ENCODE data around the gene CKMT2. TPM values are rescaled to one million over a fixed set of nuclear protein-coding genes. Genes with fewer than 3 reads are reported as not detected.
A peak's percentile ranks its signal among the peaks of the same experiment; 100 is the strongest.

Gene CKMT2
- total and polyA plus RNA-seq, 4 experiments from 2014 or later = not detected

- CTCF ChIA-PET (ENCODE audit: partially characterized antibody) = interaction anchor here (0.9 kb wide), 1 partner anchor 45 kb away, joined by 3 read pairs; no protein-coding TSS in a partner anchor
- intact Hi-C loops (cut with micrococcal nuclease) = no loop called here
- H3K27me3 Mint-ChIP-seq = no peaks in the 10 kb centered on the region
These were observed 5.3 kb downstream of the CKMT2 start for GRCh38 chr5:81238460-81238859.

GRCh38 chr5:81239613-81240012 lies 6.5 kb downstream of the CKMT2 start:
- no peak overlapping the region for H3K4me3 ChIP-seq (ENCODE audit: low read length in 2 of 2)
- Mint-ChIP-seq H3K4me3 (no peak overlapping the region), H3K9me3 (no peaks in the 10 kb centered on the region), H3K4me1 (peaks cover 3 to 16% (median 9%) of the 10 kb centered on the region in 4 donors), H3K27ac (no peak overlapping the region), H3K36me3 (no peaks in the 10 kb centered on the region), H3K27me3 (no peaks in the 10 kb centered on the region)
- DNase-seq = no peak
- intact Hi-C loops (cut with micrococcal nuclease) = no loop called here
- CTCF ChIA-PET (ENCODE audit: partially characterized antibody) = no interaction called here
- H3K27ac ChIP-seq (ENCODE audit: low read depth, low read length) = no peak overlapping the region
- no peaks in the 10 kb centered on the region for H3K9me3 ChIP-seq (ENCODE audit: control insufficient read depth in 1 of 2, low read length in 2 of 2)
- POLR2A ChIA-PET (ENCODE audit: partially characterized antibody) = no interaction called here
- no peaks in the 10 kb centered on the region for H3K27me3 ChIP-seq (ENCODE audit: insufficient read depth, low read length)
- no peaks in the 10 kb centered on the region for H3K36me3 ChIP-seq (ENCODE audit: insufficient read depth, low read length)
- peaks cover 9% of the 10 kb centered on the region for H3K4me1 ChIP-seq (ENCODE audit: insufficient read depth, low read length)

More at GRCh38 chr5:81238460-81238859, 5.3 kb downstream of the CKMT2 start:
- Mint-ChIP-seq H3K4me1 (peaks cover 7 to 24% (median 18%) of the 10 kb centered on the region in 4 donors), H3K9me3 (no peaks in the 10 kb centered on the region), H3K27ac (no peak overlapping the region), H3K36me3 (no peaks in the 10 kb centered on the region), H3K4me3 (no peak overlapping the region)
- H3K27ac ChIP-seq (ENCODE audit: low read depth, low read length) = no peak overlapping the region
- POLR2A ChIA-PET (ENCODE audit: partially characterized antibody) = no interaction called here
- no peaks in the 10 kb centered on the region for H3K27me3 ChIP-seq (ENCODE audit: insufficient read depth, low read length)
- no peak overlapping the region for H3K4me3 ChIP-seq (ENCODE audit: low read length in 2 of 2)
- H3K36me3 ChIP-seq (ENCODE audit: insufficient read depth, low read length) = no peaks in the 10 kb centered on the region
- H3K4me1 ChIP-seq (ENCODE audit: insufficient read depth, low read length) = peaks cover 15% of the 10 kb centered on the region
- no peak for DNase-seq
- H3K9me3 ChIP-seq (ENCODE audit: control insufficient read depth in 1 of 2, low read length in 2 of 2) = no peaks in the 10 kb centered on the region

GRCh38 chr5:81241001-81241400 lies 7.9 kb downstream of the CKMT2 start:
- POLR2A ChIA-PET (ENCODE audit: partially characterized antibody) = no interaction called here
- intact Hi-C loops (cut with micrococcal nuclease) = no loop called here
- Histone ChIP-seq H3K9me3 (ENCODE audit: control insufficient read depth in 1 of 2, low read length in 2 of 2) (no peaks in the 10 kb centered on the region), H3K4me3 (ENCODE audit: low read length in 2 of 2) (no peak overlapping the region), H3K27me3 (ENCODE audit: insufficient read depth, low read length) (no peaks in the 10 kb centered on the region), H3K4me1 (ENCODE audit: insufficient read depth, low read length) (no peaks in the 10 kb centered on the region), H3K36me3 (ENCODE audit: insufficient read depth, low read length) (no peaks in the 10 kb centered on the region), H3K27ac (ENCODE audit: low read depth, low read length) (no peak overlapping the region)
- CTCF ChIA-PET (ENCODE audit: partially characterized antibody) = no interaction called here
- Mint-ChIP-seq H3K27ac (peak overlapping the region in 1 of 7 donors; percentile 79), H3K4me1 (peaks cover 0 to 3% (median 0%) of the 10 kb centered on the region in 4 donors), H3K36me3 (no peaks in the 10 kb centered on the region), H3K9me3 (no peaks in the 10 kb centered on the region), H3K27me3 (no peaks in the 10 kb centered on the region), H3K4me3 (no peak overlapping the region)
- DNase-seq = no peak

- no peak overlapping the region for H3K27ac ChIP-seq (ENCODE audit: low read depth, low read length)
- POLR2A ChIA-PET (ENCODE audit: partially characterized antibody) = no interaction called here
- CTCF ChIA-PET (ENCODE audit: partially characterized antibody) = no interaction called here
- DNase-seq = no peak
- no peaks in the 10 kb centered on the region for H3K36me3 ChIP-seq (ENCODE audit: insufficient read depth, low read length)
- no peaks in the 10 kb centered on the region for H3K36me3 Mint-ChIP-seq
- H3K4me3 Mint-ChIP-seq = no peak overlapping the region
- H3K27ac Mint-ChIP-seq = no peak overlapping the region
- H3K27me3 Mint-ChIP-seq = no peaks in the 10 kb centered on the region
- H3K9me3 Mint-ChIP-seq = no peaks in the 10 kb centered on the region
- H3K27me3 ChIP-seq (ENCODE audit: insufficient read depth, low read length) = no peaks in the 10 kb centered on the region
- H3K4me1 ChIP-seq (ENCODE audit: insufficient read depth, low read length) = no peaks in the 10 kb centered on the region
- intact Hi-C loops (cut with micrococcal nuclease) = no loop called here
- H3K9me3 ChIP-seq (ENCODE audit: control insufficient read depth in 1 of 2, low read length in 2 of 2) = no peaks in the 10 kb centered on the region
- no peaks in the 10 kb centered on the region for H3K4me1 Mint-ChIP-seq
- H3K4me3 ChIP-seq (ENCODE audit: low read length in 2 of 2) = no peak overlapping the region
These were observed 9.0 kb downstream of the CKMT2 start for GRCh38 chr5:81241961-81242648.

- intact Hi-C loops (cut with micrococcal nuclease) = no loop called here
- H3K27ac ChIP-seq (ENCODE audit: low read depth, low read length) = no peak overlapping the region
- ChIA-PET POLR2A (ENCODE audit: partially characterized antibody) (no interaction called here), CTCF (ENCODE audit: partially characterized antibody) (interaction anchor here (1.3 kb wide), 1 partner anchor 56 kb away, joined by 6 read pairs; no protein-coding TSS in a partner anchor)
- Mint-ChIP-seq H3K4me1 (no peaks in the 10 kb centered on the region), H3K27me3 (no peaks in the 10 kb centered on the region), H3K9me3 (no peaks in the 10 kb centered on the region), H3K27ac (peak overlapping the region in 1 of 7 donors; percentile 45), H3K4me3 (no peak overlapping the region), H3K36me3 (no peaks in the 10 kb centered on the region)
- DNase-seq = no peak
- H3K4me3 ChIP-seq (ENCODE audit: low read length in 2 of 2) = no peak overlapping the region
- no peaks in the 10 kb centered on the region for H3K9me3 ChIP-seq (ENCODE audit: control insufficient read depth in 1 of 2, low read length in 2 of 2)
- no peaks in the 10 kb centered on the region for H3K27me3 ChIP-seq (ENCODE audit: insufficient read depth, low read length)
- no peaks in the 10 kb centered on the region for H3K36me3 ChIP-seq (ENCODE audit: insufficient read depth, low read length)
- no peaks in the 10 kb centered on the region for H3K4me1 ChIP-seq (ENCODE audit: insufficient read depth, low read length)
These were observed 9.8 kb downstream of the CKMT2 start for GRCh38 chr5:81242906-81243436.

- H3K4me3 ChIP-seq (ENCODE audit: low read length in 2 of 2) = no peak overlapping the region
- no peaks in the 10 kb centered on the region for H3K36me3 ChIP-seq (ENCODE audit: insufficient read depth, low read length)
- CTCF ChIA-PET (ENCODE audit: partially characterized antibody) = interaction anchor here (0.5 kb wide), 1 partner anchor 348 kb away, joined by 3 read pairs; no protein-coding TSS in a partner anchor
- POLR2A ChIA-PET (ENCODE audit: partially characterized antibody) = no interaction called here
- H3K27ac ChIP-seq (ENCODE audit: low read depth, low read length) = no peak overlapping the region
- Mint-ChIP-seq H3K9me3 (no peaks in the 10 kb centered on the region), H3K4me3 (no peak overlapping the region), H3K27ac (no peak overlapping the region), H3K36me3 (no peaks in the 10 kb centered on the region), H3K4me1 (no peaks in the 10 kb centered on the region), H3K27me3 (no peaks in the 10 kb centered on the region)
- no peaks in the 10 kb centered on the region for H3K27me3 ChIP-seq (ENCODE audit: insufficient read depth, low read length)
- no peaks in the 10 kb centered on the region for H3K9me3 ChIP-seq (ENCODE audit: control insufficient read depth in 1 of 2, low read length in 2 of 2)
- no peaks in the 10 kb centered on the region for H3K4me1 ChIP-seq (ENCODE audit: insufficient read depth, low read length)
- DNase-seq = no peak
- intact Hi-C loops (cut with micrococcal nuclease) = no loop called here
These were observed 11.3 kb downstream of the CKMT2 start for GRCh38 chr5:81244451-81244850.

GRCh38 chr5:81245871-81246235 lies 12.7 kb downstream of the CKMT2 start:
- H3K4me1 ChIP-seq (ENCODE audit: insufficient read depth, low read length) = no peaks in the 10 kb centered on the region
- no peak for DNase-seq
- intact Hi-C loops (cut with micrococcal nuclease) = no loop called here
- H3K36me3 ChIP-seq (ENCODE audit: insufficient read depth, low read length) = no peaks in the 10 kb centered on the region
- no peaks in the 10 kb centered on the region for H3K27me3 ChIP-seq (ENCODE audit: insufficient read depth, low read length)
- Mint-ChIP-seq H3K27me3 (no peaks in the 10 kb centered on the region), H3K4me3 (no peak overlapping the region), H3K4me1 (no peaks in the 10 kb centered on the region), H3K27ac (peak overlapping the region in 1 of 7 donors; percentile 19), H3K9me3 (peaks cover 0 to 3% (median 0%) of the 10 kb centered on the region in 8 donors), H3K36me3 (no peaks in the 10 kb centered on the region)
- no peak overlapping the region for H3K4me3 ChIP-seq (ENCODE audit: low read length in 2 of 2)
- POLR2A ChIA-PET (ENCODE audit: partially characterized antibody) = no interaction called here
- CTCF ChIA-PET (ENCODE audit: partially characterized antibody) = no interaction called here
- no peaks in the 10 kb centered on the region for H3K9me3 ChIP-seq (ENCODE audit: control insufficient read depth in 1 of 2, low read length in 2 of 2)
- no peak overlapping the region for H3K27ac ChIP-seq (ENCODE audit: low read depth, low read length)

Data from CD4-positive, alpha-beta memory T cell (primary cell).